HG03066 (cell line): Measurements from ENCODE around the gene LYZL1.
"Not testable (repeated sequence)": the region's sequence is repeated elsewhere in the genome, so short reads cannot be mapped to it uniquely, and the experiment has no call there.

Experiments used
- ATAC-seq: cut with Tn5 transposase; IDR thresholded peaks from one replicate; pipeline ENCODE4 v1.9.1; 2021; ENCODE audit warnings: low read depth; ENCODE audit not compliant: unreplicated experiment

Gene LYZL1

DNA sequence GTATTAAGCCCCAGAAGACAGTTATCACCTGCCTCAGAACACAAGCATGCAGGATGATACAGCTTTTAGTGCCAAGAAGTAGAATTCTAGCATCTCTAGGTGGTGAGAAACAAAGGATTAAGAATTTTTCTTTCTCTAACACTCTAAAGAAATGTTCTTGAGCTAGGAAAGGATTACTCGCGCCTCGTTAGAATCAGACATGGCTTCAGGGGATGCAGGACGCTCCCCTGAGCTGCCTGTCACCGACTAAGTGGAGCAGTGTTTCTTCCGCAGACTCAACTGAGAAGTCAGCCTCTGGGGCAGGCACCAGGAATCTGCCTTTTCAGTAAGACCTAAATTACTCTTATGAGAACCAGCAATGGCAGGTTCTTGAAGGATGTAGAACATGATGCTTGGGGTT lies at the start of gene LYZL1:
TSS of gene LYZL1 (plus strand) at position 165 of the 400 bp plus-strand sequence. CDS start 2,798 bp downstream, outside the sequence.
- not testable (repeated sequence) for ATAC-seq

DNA sequence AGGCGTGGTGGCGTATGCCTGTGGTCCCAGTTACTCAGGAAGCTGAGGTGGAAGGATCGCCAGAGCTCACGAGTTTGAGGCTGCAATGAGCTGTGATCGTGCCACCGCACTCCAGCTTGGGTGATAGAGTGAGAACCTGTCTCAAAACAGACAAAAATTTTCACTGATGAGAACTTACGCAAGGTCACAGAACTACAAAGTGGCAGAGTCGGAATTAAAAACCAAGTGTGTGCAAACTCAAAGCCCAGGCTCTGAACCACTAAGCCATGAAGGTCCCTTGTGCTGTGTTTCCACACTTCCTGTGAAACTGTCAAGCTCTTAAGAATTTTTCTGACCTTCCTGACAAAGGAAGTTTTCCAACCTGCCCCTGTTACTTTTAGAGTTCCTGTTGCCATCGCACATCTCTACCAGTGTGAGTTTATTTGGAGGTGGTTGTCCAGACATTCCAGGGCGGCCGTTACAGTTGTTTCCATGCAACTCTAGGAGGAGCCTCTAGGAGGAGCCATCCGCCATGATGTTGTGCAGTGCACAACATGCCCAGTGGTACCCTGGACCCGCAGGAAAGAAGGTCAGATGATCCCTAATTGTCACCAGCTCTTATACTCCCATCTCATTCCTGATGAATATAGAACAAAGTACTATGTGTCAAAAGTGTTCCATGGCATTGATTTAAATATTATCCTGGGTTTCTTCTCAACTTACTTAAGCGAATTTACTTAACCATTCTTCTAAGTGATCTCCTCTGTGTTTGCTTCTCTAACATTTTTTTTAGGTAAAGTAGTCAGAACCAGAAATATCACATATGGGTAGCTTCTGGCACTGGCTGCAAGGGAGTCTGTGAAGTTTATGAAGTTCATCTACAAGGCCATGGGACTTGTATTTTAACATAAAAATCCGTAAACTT lies 49.0 kb upstream of the LYZL1 start:
- ATAC-seq = no peak

- no peak for ATAC-seq
Observed at GRCh38 chr10:29240986-29241660, 47.7 kb upstream of the LYZL1 start.

DNA sequence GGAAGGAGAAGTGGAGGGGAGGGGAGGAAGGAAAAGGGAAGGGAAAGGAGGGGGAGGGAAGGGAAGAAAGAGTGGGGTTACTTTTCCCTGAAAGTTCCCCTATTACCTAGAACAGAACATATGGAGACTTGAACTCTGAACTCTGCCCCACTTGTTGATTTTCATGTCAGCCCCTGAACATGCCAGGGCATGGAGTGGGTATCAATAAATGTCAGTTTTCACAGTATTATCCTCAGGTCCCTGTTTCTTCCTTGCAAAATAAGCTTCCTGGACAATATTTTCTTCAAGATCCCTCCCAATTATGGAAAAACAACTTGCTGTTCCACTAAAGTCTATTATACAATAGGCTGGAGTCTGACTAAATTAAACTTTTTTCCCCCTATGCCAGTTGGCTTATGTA lies 46.9 kb upstream of the LYZL1 start:
- ATAC-seq = no peak

- ATAC-seq = no peak
Observed at GRCh38 chr10:29243066-29243465, 45.8 kb upstream of the LYZL1 start.

GRCh38 chr10:29243750-29244149 lies 45.1 kb upstream of the LYZL1 start:
- ATAC-seq = no peak

DNA sequence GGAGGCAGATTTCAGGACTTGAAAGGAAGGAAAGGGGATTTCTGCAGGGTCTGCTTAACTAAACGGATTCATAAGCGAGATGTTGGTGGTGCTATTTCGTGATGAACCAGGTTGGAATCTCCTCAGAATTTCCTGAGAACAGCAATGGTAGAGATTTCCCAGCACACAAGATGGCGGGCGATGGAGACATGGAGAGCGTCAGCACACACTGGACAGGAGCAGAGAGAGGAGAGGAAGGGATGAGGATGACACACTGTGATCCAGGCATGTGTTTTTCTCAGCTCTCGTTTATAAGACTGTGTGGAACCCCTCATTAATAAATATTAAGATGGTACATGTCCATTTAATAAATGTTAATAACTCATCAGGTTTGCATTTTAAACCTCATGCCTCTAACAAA lies 43.9 kb upstream of the LYZL1 start:
- no peak for ATAC-seq

GRCh38 chr10:29245476-29245875 lies 43.4 kb upstream of the LYZL1 start:
- ATAC-seq = no peak

- ATAC-seq = no peak
Observed at GRCh38 chr10:29246449-29246848, 42.4 kb upstream of the LYZL1 start.

DNA sequence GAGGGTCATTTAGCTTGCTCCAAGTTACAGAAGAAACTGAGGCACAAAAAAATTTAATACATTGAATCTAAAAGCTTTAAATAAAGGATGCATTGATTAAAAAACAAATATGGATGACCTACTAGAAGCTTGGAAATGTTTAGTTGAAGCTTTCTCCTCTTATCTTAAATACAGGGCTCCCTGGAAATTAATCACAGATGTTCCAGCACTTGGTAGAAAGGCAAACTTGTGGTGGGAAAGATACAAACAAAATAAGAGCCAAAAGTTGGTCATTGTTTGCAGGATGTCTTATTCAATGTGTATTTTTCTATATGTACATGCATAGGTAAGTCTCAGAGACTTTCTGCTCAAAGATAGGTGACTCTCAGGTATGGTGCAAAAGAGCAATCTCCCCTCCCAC lies 40.7 kb upstream of the LYZL1 start:
- no peak for ATAC-seq

DNA sequence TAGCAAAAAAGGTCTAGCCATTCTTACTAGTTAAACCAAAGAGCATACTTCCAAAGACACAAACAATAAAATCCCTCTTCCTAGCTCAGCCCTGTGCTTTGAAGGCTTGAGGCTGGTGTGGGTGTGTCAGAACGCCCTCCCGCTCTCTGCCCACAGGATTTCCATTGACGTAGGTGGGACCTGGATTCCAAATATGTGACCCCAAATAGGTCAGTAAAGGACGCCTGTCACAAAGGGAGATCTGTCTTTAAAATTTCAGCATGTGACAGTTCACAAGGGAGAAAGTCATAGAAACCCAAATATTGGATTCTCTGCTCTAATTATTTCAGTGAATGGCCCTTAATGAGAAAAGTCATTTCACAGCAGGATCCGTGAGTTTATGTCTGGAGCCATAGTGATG lies 39.9 kb upstream of the LYZL1 start:
- ATAC-seq = no peak

DNA sequence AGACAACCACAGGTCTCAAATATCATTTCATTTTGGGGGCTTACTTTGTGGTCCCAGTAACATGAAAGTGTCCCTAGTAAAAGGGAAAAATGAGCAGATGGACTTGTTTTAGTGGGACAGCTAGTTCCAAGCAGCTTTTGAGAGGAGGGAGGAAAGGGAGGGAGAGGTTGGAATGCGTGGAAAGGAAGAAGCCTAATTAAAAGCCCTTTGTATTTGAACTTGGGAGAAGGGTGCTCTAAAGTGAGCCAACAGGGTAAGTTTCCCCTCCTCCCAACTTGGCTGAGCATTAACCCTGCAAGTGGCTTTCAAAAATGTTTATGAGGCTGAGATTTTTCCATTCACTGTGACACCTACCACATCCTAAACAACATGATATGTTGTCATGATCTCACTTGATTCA lies 38.8 kb upstream of the LYZL1 start:
- no peak for ATAC-seq

GRCh38 chr10:29252811-29253689 lies 35.8 kb upstream of the LYZL1 start:
- ATAC-seq = no peak

DNA sequence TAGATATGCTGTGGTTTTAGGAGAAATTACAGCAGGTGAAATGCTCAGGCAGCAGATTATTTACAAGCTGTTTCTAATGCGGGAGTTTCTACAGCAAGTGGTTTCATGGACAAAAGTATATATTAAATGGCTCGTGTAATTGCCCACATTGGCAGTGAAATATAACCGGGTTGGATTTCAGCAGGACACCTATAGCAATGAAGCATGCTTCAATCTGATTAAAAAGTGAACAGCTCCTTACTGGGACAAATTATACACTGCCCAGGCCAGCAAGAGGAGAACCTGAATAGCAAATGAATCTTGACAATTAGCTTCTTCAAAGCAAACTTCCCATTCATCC lies 35.2 kb upstream of the LYZL1 start:
- ATAC-seq = no peak

GRCh38 chr10:29254123-29255046 lies 34.5 kb upstream of the LYZL1 start:
- no peak for ATAC-seq

GRCh38 chr10:29255104-29255503 lies 33.8 kb upstream of the LYZL1 start:
- no peak for ATAC-seq

DNA sequence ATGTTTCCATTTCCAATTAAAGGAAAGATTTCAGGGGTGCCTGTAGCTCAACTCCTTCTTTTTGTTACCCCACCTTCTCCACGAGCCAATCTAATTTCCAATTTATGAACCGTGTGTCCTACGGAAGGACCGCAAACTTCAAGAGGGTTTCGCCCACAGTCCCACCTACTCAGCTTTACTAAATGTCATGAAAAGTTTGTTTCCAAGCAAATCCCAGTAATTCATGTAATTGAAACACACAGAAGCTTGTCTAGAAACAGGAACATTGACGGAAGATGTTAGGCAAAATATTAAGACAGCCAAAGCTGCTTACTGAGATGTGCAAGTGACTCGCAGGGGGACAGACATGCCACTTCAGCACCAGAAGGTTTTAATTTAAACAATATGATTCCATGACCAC lies 32.9 kb upstream of the LYZL1 start:
- ATAC-seq = no peak

- no peak for ATAC-seq
Observed at GRCh38 chr10:29256586-29256985, 32.3 kb upstream of the LYZL1 start.

GRCh38 chr10:29257106-29257783 lies 31.6 kb upstream of the LYZL1 start:
- no peak for ATAC-seq

DNA sequence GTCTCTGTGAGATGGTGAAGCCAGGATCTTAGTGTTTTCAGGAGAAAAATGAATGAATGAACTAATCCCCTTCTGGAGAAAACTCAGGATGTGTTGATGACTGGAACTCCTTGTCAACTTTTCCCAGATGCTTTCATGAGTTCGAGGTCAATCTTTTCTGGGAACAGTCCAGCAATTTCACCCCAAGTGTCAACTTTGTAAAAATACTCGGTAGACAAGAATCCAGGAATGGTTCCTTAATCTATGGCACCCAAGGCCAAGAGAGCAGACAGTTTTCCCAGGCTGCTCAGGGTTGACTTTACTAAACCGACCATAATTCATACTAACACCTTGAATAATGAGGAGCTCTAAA lies 31.1 kb upstream of the LYZL1 start:
- ATAC-seq = no peak
